Pancreas (tissue), 10 donors: ENCODE data around the gene TEX35. TPM values are rescaled to one million over a fixed set of nuclear protein-coding genes. Genes with fewer than 3 reads are reported as not detected.
"Not testable (repeated sequence)": the region's sequence is repeated elsewhere in the genome, so short reads cannot be mapped to it uniquely, and the experiment has no call there.

Source experiments
- ATAC-seq, 4 donors: fragments of 200-7000 bp; cut with Tn5 transposase; one replicate each; pipeline versions ENCODE4 v1.8.0 to v1.9.1; 2020; ENCODE audit warnings: mild to moderate bottlenecking in 4 of 4, moderate library complexity in 4 of 4
- DNase-seq, 6 donors: peaks; one replicate each; pipeline ENCODE4 v3.0.0-alpha.2; 2020
- FAIRE-seq: peaks from 2 replicates; lab custom pipeline; 2012; peaks lifted over from hg19 to GRCh38; lab: Jason Lieb, UNC
- H3K27ac ChIP-seq, 4 donors: fragments of 200-600 bp; sonication (generic); 1 replicate in 3 of 4; 2 replicates in 1 of 4; pipeline versions ENCODE4 v1.5.0 to v1.8.0; 2020
- H3K27me3 ChIP-seq, 4 donors: fragments of 200-600 bp; one replicate each; pipeline ENCODE4 v1.8.0; 2021
- H3K36me3 ChIP-seq, 3 donors: fragments of 200-600 bp; sonication (generic) in 1 of 3; one replicate each; pipeline versions ENCODE4 v1.5.0 to v1.8.0; 2020 to 2021
- H3K4me1 ChIP-seq, 3 donors: fragments of 200-600 bp; one replicate each; pipeline ENCODE4 v1.8.0; 2021
- H3K4me3 ChIP-seq, 4 donors: fragments of 200-600 bp; sonication (generic) in 2 of 4; one replicate each; pipeline versions ENCODE4 v1.5.0 to v1.8.0; 2020 to 2021
- H3K9me3 ChIP-seq, 4 donors: fragments of 200-600 bp; one replicate each; pipeline ENCODE4 v1.8.0; 2021
- WGBS, 2 donors: extraction: QIAGEN DNeasy Blood & Tissue Kit; methylation state at CpG; one replicate each; pipeline ENCODE4 v1.1.7; 2013; 5-methylcytosine and 5-hydroxymethylcytosine counted together
- intact Hi-C, 3 donors: fragments of 100-400 bp; cut with DNase I; formaldehyde crosslinking; loops; one replicate each; pipeline versions ENCODE4 v1.11.1 to v1.14.2; 2022
- polyA plus RNA-seq, 2 donors: library from polyadenylated mRNA; stranded (reverse); fragments of 200-250 nt; gene quantifications; one replicate each; pipeline ENCODE4 v1.2.3, GENCODE V29; 2013
- total RNA-seq, 6 donors: library from RNA; stranded (reverse); fragmentation: NEBNext Ultra II Directional in 4 of 6; extraction: Animal tissue kit (Norgen Biotek cat#: 25700) in 4 of 6; gene quantifications; one replicate each; pipeline versions ENCODE4 v1.2.1 to v1.2.4, GENCODE V29; 2021 to 2023
- TF ChIP-seq, protein P1 (sequence below), 4 donors: fragments of 200-600 bp; sonication (generic) in 3 of 4; IDR thresholded peaks; one replicate each; pipeline versions ENCODE4 v1.5.0 to v1.8.0; 2021; ENCODE audit warnings: antibody characterized with exemption in 4 of 4
- donor health status: healthy with polysubstance abuse.
- donor health status: DM: no; HTN: no; CAD: no; lungs with moderate emphysema.
- donor health status: DM: no; HTN: no; CAD: no.
- donor health status: control.
- donor health status: control.
- donor health status: Bipolar disorder and iron deficiency.
- donor health status: DM: yes; HTN: yes; CAD: no.
- donor health status: DM: no; HTN: no; CAD: no.
- donor health status: DM: no; HTN: no; CAD: no.
- donor health status: DM: yes; HTN: yes; CAD: no.

TEX35 gene
- total and polyA plus RNA-seq, 8 donors, result not detected

DNA sequence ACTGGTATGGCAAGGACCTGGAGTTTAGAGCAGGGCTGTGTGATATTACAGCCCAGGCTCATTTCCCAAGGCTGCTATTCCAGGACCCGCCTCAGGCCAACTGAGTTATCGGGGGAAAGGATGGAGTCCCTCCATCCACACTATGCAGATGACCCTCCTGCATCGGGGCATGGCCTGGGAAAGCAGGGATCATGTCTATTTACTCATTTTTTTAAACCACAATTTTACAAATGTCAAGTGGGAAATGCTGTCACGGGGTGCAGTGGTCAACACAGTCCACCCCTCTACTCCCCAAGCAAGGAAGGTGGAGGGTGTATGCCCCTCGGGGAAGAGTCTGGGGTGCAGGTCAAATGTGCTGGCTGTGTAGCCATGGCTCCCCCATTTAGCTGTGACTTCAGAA is 10.1 kb upstream of the TEX35 start:
- FAIRE-seq, result no peak
- Histone ChIP-seq H3K27ac (no peak overlapping the region), H3K27me3 (no peaks in the 10 kb centered on the region), H3K4me3 (no peak overlapping the region), H3K36me3 (no peaks in the 10 kb centered on the region), H3K4me1 (no peaks in the 10 kb centered on the region), H3K9me3 (no peaks in the 10 kb centered on the region)
- no peak for ATAC-seq
- intact Hi-C loops, result loop anchor here in 2 of 3 donors (5.0 to 10.0 kb wide), 3 partner anchors 191 to 468 kb away; no protein-coding TSS in a partner anchor
- TF ChIP-seq, protein P1, sequence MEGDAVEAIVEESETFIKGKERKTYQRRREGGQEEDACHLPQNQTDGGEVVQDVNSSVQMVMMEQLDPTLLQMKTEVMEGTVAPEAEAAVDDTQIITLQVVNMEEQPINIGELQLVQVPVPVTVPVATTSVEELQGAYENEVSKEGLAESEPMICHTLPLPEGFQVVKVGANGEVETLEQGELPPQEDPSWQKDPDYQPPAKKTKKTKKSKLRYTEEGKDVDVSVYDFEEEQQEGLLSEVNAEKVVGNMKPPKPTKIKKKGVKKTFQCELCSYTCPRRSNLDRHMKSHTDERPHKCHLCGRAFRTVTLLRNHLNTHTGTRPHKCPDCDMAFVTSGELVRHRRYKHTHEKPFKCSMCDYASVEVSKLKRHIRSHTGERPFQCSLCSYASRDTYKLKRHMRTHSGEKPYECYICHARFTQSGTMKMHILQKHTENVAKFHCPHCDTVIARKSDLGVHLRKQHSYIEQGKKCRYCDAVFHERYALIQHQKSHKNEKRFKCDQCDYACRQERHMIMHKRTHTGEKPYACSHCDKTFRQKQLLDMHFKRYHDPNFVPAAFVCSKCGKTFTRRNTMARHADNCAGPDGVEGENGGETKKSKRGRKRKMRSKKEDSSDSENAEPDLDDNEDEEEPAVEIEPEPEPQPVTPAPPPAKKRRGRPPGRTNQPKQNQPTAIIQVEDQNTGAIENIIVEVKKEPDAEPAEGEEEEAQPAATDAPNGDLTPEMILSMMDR (IDR thresholded peaks at IDR 0.05), result no peak
- DNase-seq, result no peak
- WGBS, 2 donors, result 80 to 83% methylated on average over 5 of the region's 5 CpGs

DNA sequence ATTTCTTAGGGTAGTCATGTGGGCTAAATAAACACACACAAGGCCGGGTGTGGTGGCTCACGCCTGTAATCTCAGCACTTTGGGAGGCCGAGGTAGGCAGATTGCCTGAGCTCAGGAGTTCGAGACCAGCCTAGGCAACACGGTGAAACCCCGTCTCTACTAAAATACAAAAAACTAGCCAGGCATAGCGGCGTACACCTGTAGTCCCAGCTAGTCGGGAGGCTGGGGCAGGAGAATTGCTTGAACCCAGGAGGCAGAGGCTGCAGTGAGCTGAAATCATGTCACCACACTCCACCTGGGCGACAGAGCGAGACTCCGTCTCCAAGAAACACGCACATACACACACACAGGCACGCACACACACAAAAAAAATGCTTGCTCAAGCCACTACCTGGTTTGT is 9.6 kb upstream of the TEX35 start:
- WGBS, 2 donors, result 87 to 93% methylated on average over 14 of the region's 14 CpGs
- intact Hi-C loops, result loop anchor here in 2 of 3 donors (5.0 to 10.0 kb wide), 3 partner anchors 191 to 469 kb away; no protein-coding TSS in a partner anchor
- FAIRE-seq, result not testable (repeated sequence)

DNA sequence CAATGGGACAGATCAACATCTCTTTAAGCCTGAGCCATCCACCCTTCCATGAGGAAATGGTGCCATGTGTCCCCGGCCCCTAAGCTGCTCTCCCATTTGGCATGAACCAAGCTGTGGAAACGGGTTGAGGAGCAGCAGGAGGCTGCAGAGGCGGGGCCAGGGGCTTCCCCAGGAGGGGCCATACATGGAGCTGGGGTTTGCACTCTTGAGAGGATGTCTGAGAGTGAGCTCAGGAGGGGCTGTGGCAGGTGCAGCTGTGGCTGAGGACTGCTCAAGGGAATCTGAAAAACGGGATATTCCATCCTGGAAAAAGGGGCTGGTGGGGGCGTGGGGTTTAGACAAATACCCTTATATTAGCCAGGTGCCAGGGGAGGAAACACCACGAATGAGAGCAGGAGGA is 9.1 kb upstream of the TEX35 start:
- Histone ChIP-seq H3K9me3 (no peaks in the 10 kb centered on the region), H3K27ac (no peak overlapping the region), H3K4me1 (no peaks in the 10 kb centered on the region), H3K27me3 (no peaks in the 10 kb centered on the region), H3K36me3 (no peaks in the 10 kb centered on the region), H3K4me3 (no peak overlapping the region)
- intact Hi-C loops, result loop anchor here in 2 of 3 donors (5.0 to 10.0 kb wide), 3 partner anchors 192 to 469 kb away; no protein-coding TSS in a partner anchor
- TF ChIP-seq, protein P1 (IDR thresholded peaks at IDR 0.05), result no peak
- DNase-seq, result no peak
- no peak for ATAC-seq
- FAIRE-seq, result no peak
- 63 to 76% methylated on average over 6 of the region's 6 CpGs for WGBS, 2 donors

More for the DNA sequence above, 9.6 kb upstream of the TEX35 start:
- ATAC-seq, H3K4me1 ChIP-seq, H3K27ac ChIP-seq, DNase-seq, H3K9me3 ChIP-seq, H3K36me3 ChIP-seq, H3K4me3 ChIP-seq, H3K27me3 ChIP-seq: not testable (repeated sequence)

DNA sequence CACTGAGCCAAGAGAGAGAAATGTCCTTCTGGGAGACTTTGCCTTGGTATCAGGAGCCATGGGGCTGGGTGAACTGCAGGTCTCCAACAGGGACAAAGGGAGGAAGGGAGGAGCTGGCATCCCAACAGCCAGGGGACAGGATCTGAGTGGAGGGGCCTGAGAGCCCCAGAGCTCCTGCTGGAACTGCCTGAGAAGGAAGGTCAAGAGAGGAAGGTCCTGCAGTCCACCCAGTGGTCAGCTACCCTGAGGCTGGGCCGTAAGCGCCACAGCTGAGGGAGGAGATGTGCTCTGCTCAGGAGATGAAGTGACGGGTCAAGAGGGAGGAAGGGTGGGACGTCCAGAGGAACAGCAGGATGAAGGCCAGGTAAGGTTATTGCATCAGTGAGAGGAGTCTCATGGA is 8.6 kb upstream of the TEX35 start:
- WGBS, 2 donors, result 84 to 92% methylated on average over 4 of the region's 4 CpGs
- TF ChIP-seq, protein P1 (IDR thresholded peaks at IDR 0.05), result no peak

DNA sequence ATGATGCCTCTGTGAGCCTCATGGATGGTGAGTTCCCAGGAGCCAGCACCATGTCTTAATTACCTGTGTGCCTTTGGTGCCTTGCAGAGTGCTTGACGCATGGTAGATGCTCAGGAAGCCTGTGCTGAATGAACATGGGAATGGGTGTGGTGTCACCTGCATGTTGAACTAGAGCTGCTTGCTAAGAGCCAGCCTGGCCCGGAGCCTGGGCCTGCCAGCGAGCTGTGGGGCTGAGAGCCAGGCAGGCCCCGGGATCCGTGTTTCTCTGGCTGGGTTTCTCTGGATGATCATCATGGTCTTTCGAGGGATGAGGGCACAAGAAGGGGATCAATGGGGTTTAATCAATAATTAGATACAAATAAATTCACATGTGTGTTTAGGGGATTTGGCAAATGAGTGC is 6.7 kb upstream of the TEX35 start:
- Histone ChIP-seq H3K27ac (no peak overlapping the region), H3K27me3 (no peaks in the 10 kb centered on the region), H3K4me1 (no peaks in the 10 kb centered on the region), H3K9me3 (no peaks in the 10 kb centered on the region), H3K4me3 (no peak overlapping the region), H3K36me3 (no peaks in the 10 kb centered on the region)
- FAIRE-seq (no peak), ATAC-seq (peak in 3 of 4 donors; percentile 53 to 67 (median 57)), DNase-seq (no peak)
- WGBS, 2 donors, result 41 to 55% methylated on average over 6 of the region's 6 CpGs
- intact Hi-C loops, result loop anchor here in 2 of 3 donors (10.0 kb wide), 2 partner anchors 201 to 471 kb away; no protein-coding TSS in a partner anchor
- TF ChIP-seq, protein P1 (IDR thresholded peaks at IDR 0.05), result no peak

More for the DNA sequence above, 8.6 kb upstream of the TEX35 start:
- H3K4me1 ChIP-seq, result no peaks in the 10 kb centered on the region
- ATAC-seq (no peak), DNase-seq (no peak), FAIRE-seq (no peak)
- H3K36me3 ChIP-seq, result no peaks in the 10 kb centered on the region
- intact Hi-C loops, result loop anchor here in 2 of 3 donors (5.0 to 10.0 kb wide), 3 partner anchors 192 to 469 kb away; no protein-coding TSS in a partner anchor
- no peaks in the 10 kb centered on the region for H3K27me3 ChIP-seq
- H3K4me3 ChIP-seq, result no peak overlapping the region
- H3K27ac ChIP-seq, result no peak overlapping the region
- H3K9me3 ChIP-seq, result no peaks in the 10 kb centered on the region
